Neural cell (in vitro differentiated cells): ENCODE data around the gene MISP. TPM values are rescaled to one million over a fixed set of nuclear protein-coding genes. Genes with fewer than 3 reads are reported as not detected.

Experiments
- H2AFZ ChIP-seq: fragments of 200-600, 300-800 bp; sonication (generic), shearing (Covaris generic); 2 replicates; pipeline ENCODE4 v1.6.0; 2014; ENCODE audit warnings: low read depth, mild to moderate bottlenecking, antibody characterized with exemption, low read length, moderate library complexity
- H3F3A ChIP-seq: fragments of 200-600 bp; shearing (Covaris generic); 2 replicates; pipeline ENCODE4 v1.6.1; 2016; ENCODE audit warnings: mild to moderate bottlenecking, moderate library complexity, mixed read lengths, antibody characterized with exemption, low read length; ENCODE audit not compliant: insufficient read depth, poor library complexity, severe bottlenecking
- H3K27ac ChIP-seq: fragments of 200-600, 300-800 bp; sonication (generic), shearing (Covaris generic); 2 replicates; pipeline ENCODE4 v1.5.1; 2014; ENCODE audit warnings: mild to moderate bottlenecking, low read length, moderate library complexity
- H3K27me3 ChIP-seq: fragments of 300-800, 200-600 bp; sonication (generic), shearing (Covaris generic); 2 replicates; pipeline ENCODE4 v1.6.0; 2014; ENCODE audit warnings: mild to moderate bottlenecking, low read depth, low read length, moderate library complexity; ENCODE audit not compliant: insufficient read depth
- H3K36me3 ChIP-seq: fragments of 300-800, 200-600 bp; sonication (generic), shearing (Covaris generic); 2 replicates; pipeline ENCODE4 v1.5.1; 2014; ENCODE audit warnings: mild to moderate bottlenecking, antibody characterized with exemption, low read length, moderate library complexity; ENCODE audit not compliant: insufficient read depth
- H3K4me2 ChIP-seq: fragments of 300-800, 200-600 bp; sonication (generic), shearing (Covaris generic); 2 replicates; pipeline ENCODE4 v1.6.0; 2014; ENCODE audit warnings: mild to moderate bottlenecking, low read length
- H3K4me3 ChIP-seq: fragments of 300-800, 200-600 bp; sonication (generic), shearing (Covaris generic); 2 replicates; pipeline ENCODE4 v1.5.1; 2014; ENCODE audit warnings: mild to moderate bottlenecking, low read length, moderate library complexity
- H3K79me2 ChIP-seq: fragments of 200-600 bp; shearing (Covaris generic); replicated peaks from 2 replicates; pipeline ENCODE4 v1.6.0; 2014; ENCODE audit warnings: mild to moderate bottlenecking, low read length, moderate library complexity; ENCODE audit not compliant: insufficient read depth
- H3K9ac ChIP-seq: fragments of 300-800, 200-600 bp; sonication (generic), shearing (Covaris generic); 2 replicates; pipeline ENCODE4 v1.6.1; 2016; ENCODE audit warnings: mild to moderate bottlenecking, low read length, mixed read lengths
- H3K9me2 ChIP-seq: fragments of 200-600 bp; shearing (Covaris generic); 2 replicates; pipeline ENCODE4 v1.6.1; 2016; ENCODE audit warnings: mild to moderate bottlenecking, low read length, mixed read lengths; ENCODE audit not compliant: insufficient read depth
- H3K9me3 ChIP-seq: fragments of 200-600, 300-800 bp; sonication (generic), shearing (Covaris generic); 2 replicates; pipeline ENCODE4 v1.6.1; 2016; ENCODE audit warnings: mild to moderate bottlenecking, mixed run types, low read length, moderate library complexity, mixed read lengths
- H4K20me1 ChIP-seq: fragments of 200-600 bp; shearing (Covaris generic); 2 replicates; pipeline ENCODE4 v1.6.1; 2016; ENCODE audit warnings: mild to moderate bottlenecking, mixed run types; ENCODE audit not compliant: insufficient read depth
- EP300 ChIP-seq: fragments of 450-650 bp; conservative IDR thresholded peaks from 2 replicates; pipeline ENCODE4 v1.6.1; 2014; ENCODE audit warnings: antibody characterized with exemption, mild to moderate bottlenecking, moderate library complexity; ENCODE audit not compliant: poor library complexity, severe bottlenecking
- EZH2 ChIP-seq: fragments of 200-600, 300-800 bp; shearing (Covaris generic), sonication (generic); IDR thresholded peaks from 2 replicates; pipeline ENCODE4 v1.6.1; 2014; ENCODE audit warnings: antibody characterized with exemption, low read length, borderline replicate concordance, mild to moderate bottlenecking; ENCODE audit not compliant: insufficient read depth, poor library complexity, severe bottlenecking
- MXI1 ChIP-seq: fragments of 450-650 bp; conservative IDR thresholded peaks from 2 replicates; pipeline ENCODE4 v1.6.1; 2014; ENCODE audit warnings: antibody characterized with exemption, mild to moderate bottlenecking; ENCODE audit not compliant: poor library complexity, severe bottlenecking
- POLR2AphosphoS5 ChIP-seq: IDR thresholded peaks from 2 replicates; pipeline ENCODE4 v1.6.1; 2012
- RAD21 ChIP-seq: fragments of 450-650 bp; conservative IDR thresholded peaks from 2 replicates; pipeline ENCODE4 v1.6.1; 2014; ENCODE audit warnings: antibody characterized with exemption, mild to moderate bottlenecking, moderate library complexity
- SMC3 ChIP-seq: fragments of 450-650 bp; conservative IDR thresholded peaks from 2 replicates; pipeline ENCODE4 v1.6.1; 2014; ENCODE audit warnings: antibody characterized with exemption, mild to moderate bottlenecking, moderate library complexity; ENCODE audit not compliant: poor library complexity
- TAF1 ChIP-seq: IDR thresholded peaks from 2 replicates; pipeline ENCODE4 v1.6.1; 2012; ENCODE audit warnings: low read depth
- polyA plus RNA-seq: library from polyadenylated mRNA; depleted of rRNA; stranded (reverse); fragments of >200 nt; gene quantifications from 2 replicates; pipeline ENCODE4 v1.2.3, GENCODE V29; 2014
- TF ChIP-seq, protein P1 (sequence below): IDR thresholded peaks from 2 replicates; pipeline ENCODE4 v1.6.1; 2012; ENCODE audit warnings: borderline replicate concordance
- TF ChIP-seq, protein P2 (sequence below): fragments of 450-650 bp; IDR thresholded peaks from 2 replicates; pipeline ENCODE4 v1.5.1; 2014; ENCODE audit warnings: antibody characterized with exemption, mild to moderate bottlenecking, moderate library complexity; ENCODE audit not compliant: poor library complexity, severe bottlenecking

MISP gene
- polyA plus RNA-seq, 1 donor from 2014 or later = 0.98 TPM

DNA sequence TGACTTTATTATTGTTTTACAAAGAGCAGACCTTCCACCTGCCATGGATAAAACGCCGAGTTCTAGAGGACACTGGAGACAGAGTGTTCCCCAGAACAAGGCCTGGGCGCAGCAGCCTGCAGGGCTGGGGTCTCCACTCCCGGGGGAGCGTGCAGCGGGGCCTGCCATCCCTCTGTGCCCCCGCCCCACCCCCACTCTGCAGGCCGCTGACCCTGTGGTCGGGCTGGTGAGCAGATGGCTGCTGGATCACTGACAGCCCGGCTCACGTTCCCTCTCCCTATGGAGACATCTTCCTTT, 37.7 kb downstream of the MISP start:
- H3K36me3 ChIP-seq = no peaks in the 10 kb centered on the region
- H3F3A ChIP-seq = no peaks in the 10 kb centered on the region
- H3K9ac ChIP-seq = no peak overlapping the region
- no peaks in the 10 kb centered on the region for H3K9me3 ChIP-seq
- no peak overlapping the region for H3K4me3 ChIP-seq
- no peak overlapping the region for H3K4me2 ChIP-seq
- no peaks in the 10 kb centered on the region for H3K27me3 ChIP-seq
- H3K27ac ChIP-seq = no peak overlapping the region
- H2AFZ ChIP-seq = no peak overlapping the region
- H3K9me2 ChIP-seq = no peaks in the 10 kb centered on the region
- H3K79me2 ChIP-seq = no peaks in the 10 kb centered on the region
- TF ChIP-seq, protein P1, sequence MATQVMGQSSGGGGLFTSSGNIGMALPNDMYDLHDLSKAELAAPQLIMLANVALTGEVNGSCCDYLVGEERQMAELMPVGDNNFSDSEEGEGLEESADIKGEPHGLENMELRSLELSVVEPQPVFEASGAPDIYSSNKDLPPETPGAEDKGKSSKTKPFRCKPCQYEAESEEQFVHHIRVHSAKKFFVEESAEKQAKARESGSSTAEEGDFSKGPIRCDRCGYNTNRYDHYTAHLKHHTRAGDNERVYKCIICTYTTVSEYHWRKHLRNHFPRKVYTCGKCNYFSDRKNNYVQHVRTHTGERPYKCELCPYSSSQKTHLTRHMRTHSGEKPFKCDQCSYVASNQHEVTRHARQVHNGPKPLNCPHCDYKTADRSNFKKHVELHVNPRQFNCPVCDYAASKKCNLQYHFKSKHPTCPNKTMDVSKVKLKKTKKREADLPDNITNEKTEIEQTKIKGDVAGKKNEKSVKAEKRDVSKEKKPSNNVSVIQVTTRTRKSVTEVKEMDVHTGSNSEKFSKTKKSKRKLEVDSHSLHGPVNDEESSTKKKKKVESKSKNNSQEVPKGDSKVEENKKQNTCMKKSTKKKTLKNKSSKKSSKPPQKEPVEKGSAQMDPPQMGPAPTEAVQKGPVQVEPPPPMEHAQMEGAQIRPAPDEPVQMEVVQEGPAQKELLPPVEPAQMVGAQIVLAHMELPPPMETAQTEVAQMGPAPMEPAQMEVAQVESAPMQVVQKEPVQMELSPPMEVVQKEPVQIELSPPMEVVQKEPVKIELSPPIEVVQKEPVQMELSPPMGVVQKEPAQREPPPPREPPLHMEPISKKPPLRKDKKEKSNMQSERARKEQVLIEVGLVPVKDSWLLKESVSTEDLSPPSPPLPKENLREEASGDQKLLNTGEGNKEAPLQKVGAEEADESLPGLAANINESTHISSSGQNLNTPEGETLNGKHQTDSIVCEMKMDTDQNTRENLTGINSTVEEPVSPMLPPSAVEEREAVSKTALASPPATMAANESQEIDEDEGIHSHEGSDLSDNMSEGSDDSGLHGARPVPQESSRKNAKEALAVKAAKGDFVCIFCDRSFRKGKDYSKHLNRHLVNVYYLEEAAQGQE = no peak
- TF ChIP-seq TAF1 = no peak
- TF ChIP-seq RAD21 = no peak
- TF ChIP-seq SMC3 = no peak
- no peak for TF ChIP-seq EP300
- TF ChIP-seq, protein P2, sequence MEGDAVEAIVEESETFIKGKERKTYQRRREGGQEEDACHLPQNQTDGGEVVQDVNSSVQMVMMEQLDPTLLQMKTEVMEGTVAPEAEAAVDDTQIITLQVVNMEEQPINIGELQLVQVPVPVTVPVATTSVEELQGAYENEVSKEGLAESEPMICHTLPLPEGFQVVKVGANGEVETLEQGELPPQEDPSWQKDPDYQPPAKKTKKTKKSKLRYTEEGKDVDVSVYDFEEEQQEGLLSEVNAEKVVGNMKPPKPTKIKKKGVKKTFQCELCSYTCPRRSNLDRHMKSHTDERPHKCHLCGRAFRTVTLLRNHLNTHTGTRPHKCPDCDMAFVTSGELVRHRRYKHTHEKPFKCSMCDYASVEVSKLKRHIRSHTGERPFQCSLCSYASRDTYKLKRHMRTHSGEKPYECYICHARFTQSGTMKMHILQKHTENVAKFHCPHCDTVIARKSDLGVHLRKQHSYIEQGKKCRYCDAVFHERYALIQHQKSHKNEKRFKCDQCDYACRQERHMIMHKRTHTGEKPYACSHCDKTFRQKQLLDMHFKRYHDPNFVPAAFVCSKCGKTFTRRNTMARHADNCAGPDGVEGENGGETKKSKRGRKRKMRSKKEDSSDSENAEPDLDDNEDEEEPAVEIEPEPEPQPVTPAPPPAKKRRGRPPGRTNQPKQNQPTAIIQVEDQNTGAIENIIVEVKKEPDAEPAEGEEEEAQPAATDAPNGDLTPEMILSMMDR = no peak
- no peak for TF ChIP-seq POLR2AphosphoS5
- no peak for TF ChIP-seq EZH2
- TF ChIP-seq MXI1 = no peak
- H4K20me1 ChIP-seq = no peaks in the 10 kb centered on the region

DNA sequence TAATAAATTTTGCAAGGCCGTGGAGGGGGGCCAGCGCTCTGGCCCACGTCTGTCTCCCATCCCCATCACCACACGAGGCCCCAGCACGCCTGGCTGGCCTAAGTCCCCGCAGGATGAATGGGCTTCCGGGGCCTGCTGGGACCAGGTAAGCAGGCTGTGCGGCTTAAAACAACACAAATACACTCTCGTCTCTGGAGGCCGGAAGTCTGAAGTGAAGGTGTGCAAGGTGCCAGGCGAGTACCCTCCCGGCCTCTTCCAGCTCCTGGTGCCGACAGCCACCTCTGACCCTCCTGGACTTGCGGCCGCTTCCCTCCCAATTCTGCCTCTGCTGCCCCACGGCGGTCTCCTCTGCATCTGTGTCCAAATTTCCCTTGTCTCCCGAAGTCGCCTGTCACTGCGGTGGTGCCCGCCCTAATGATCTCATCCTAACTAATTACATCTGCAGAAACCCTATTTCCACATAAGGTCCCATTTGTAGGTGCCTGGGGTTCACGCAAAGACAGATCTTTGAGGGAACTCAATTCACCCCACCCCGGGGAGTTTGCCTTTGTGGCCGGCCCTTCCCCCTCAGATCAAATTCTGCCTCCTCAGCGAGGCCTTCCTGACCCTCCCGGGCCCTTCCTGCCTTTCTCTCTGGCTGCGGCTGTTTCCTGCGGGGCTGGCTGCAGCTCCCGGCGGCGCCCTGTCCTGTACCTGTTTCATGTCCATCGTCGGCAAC, 38.2 kb downstream of the MISP start:
- Histone ChIP-seq H3K4me3 (no peak overlapping the region), H3K4me2 (no peak overlapping the region), H3K79me2 (no peaks in the 10 kb centered on the region), H3K27me3 (no peaks in the 10 kb centered on the region), H3K9ac (no peak overlapping the region), H3K9me2 (no peaks in the 10 kb centered on the region), H2AFZ (peak overlapping the region; percentile 27), H3K36me3 (no peaks in the 10 kb centered on the region), H3K27ac (no peak overlapping the region), H3F3A (no peaks in the 10 kb centered on the region), H3K9me3 (no peaks in the 10 kb centered on the region), H4K20me1 (no peaks in the 10 kb centered on the region)
- TF ChIP-seq RAD21 = no peak
- no peak for TF ChIP-seq EZH2
- TF ChIP-seq, protein P2 = no peak
- no peak for TF ChIP-seq POLR2AphosphoS5
